Measurements from ENCODE around the gene CYP2D6. TPM values are rescaled to one million over a fixed set of nuclear protein-coding genes. Genes with fewer than 3 reads are reported as not detected.

CYP2D6 gene
- total RNA-seq, 4 donors from 2014 or later: 0.35 to 1.5 (median 1.2) TPM

- Histone ChIP-seq H3K27me3 (no peaks in the 10 kb centered on the region), H3K4me1 (peaks cover 30 to 78% (median 34%) of the 10 kb centered on the region in 3 donors), H3K36me3 (peaks cover 5 to 45% (median 15%) of the 10 kb centered on the region in 3 donors), H3K9me3 (no peaks in the 10 kb centered on the region), H3K4me3 (peak overlapping the region; percentile 62 to 89 (median 75)), H3K27ac (peak overlapping the region; percentile 98 to 100 (median 100))
- TF ChIP-seq CTCF (IDR thresholded peaks at IDR 0.05) (no peak), POLR2A (IDR thresholded peaks at IDR 0.05) (no peak)
- intact Hi-C loops (cut with DNase I): no loop called here
- WGBS, 2 donors: 39 to 59% methylated on average over 8 to 15 of the region's 24 CpGs
- DNase-seq: no peak
Measured at GRCh38 chr22:42078469-42079318, 51.9 kb downstream of the CYP2D6 start.

DNA sequence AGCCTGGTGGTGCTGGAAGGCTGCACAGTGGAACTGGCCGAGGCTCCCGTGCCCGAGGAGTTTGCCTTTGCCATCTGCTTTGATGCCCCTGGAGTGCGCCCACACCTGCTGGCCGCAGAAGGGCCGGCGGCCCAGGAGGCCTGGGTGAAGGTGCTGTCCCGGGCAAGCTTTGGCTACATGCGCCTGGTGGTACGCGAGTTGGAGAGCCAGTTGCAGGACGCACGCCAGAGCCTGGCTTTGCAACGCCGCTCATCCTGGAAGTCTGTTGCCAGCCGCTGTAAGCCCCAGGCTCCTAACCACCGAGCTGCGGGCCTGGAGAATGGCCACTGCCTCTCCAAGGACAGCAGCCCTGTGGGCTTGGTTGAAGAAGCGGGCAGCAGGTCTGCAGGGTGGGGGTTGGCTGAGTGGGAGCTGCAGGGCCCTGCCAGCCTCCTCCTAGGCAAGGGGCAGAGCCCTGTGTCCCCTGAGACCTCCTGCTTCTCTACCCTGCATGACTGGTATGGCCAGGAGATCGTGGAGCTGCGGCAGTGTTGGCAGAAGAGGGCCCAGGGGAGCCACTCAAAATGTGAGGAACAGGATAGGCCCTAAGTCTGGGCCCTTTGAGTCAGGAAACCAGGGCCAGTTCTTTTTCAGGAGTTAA, 53.0 kb downstream of the CYP2D6 start:
- H3K27ac ChIP-seq: peak overlapping the region; percentile 98 to 100 (median 100)
- H3K4me1 ChIP-seq: peaks cover 34 to 76% (median 37%) of the 10 kb centered on the region in 3 donors
- intact Hi-C loops (cut with DNase I): no loop called here
- WGBS, 2 donors: 75 to 94% methylated on average over 2 to 12 of the region's 21 CpGs
- H3K9me3 ChIP-seq: no peaks in the 10 kb centered on the region
- no peak for TF ChIP-seq CTCF (IDR thresholded peaks at IDR 0.05)
- no peak for TF ChIP-seq POLR2A (IDR thresholded peaks at IDR 0.05)
- DNase-seq: no peak
- no peak overlapping the region for H3K4me3 ChIP-seq
- peaks cover 3 to 34% (median 7%) of the 10 kb centered on the region in 3 donors for H3K36me3 ChIP-seq
- no peaks in the 10 kb centered on the region for H3K27me3 ChIP-seq

GRCh38 chr22:42076764-42077485, 53.7 kb downstream of the CYP2D6 start:
- peaks cover 34 to 75% (median 37%) of the 10 kb centered on the region in 3 donors for H3K4me1 ChIP-seq
- H3K27me3 ChIP-seq: no peaks in the 10 kb centered on the region
- H3K36me3 ChIP-seq: peaks cover 0 to 28% (median 5%) of the 10 kb centered on the region in 3 donors
- intact Hi-C loops (cut with DNase I): no loop called here
- no peak overlapping the region for H3K4me3 ChIP-seq
- H3K27ac ChIP-seq: peak overlapping the region in 1 of 4 donors; percentile 98
- no peaks in the 10 kb centered on the region for H3K9me3 ChIP-seq
- no peak for DNase-seq
- no peak for TF ChIP-seq POLR2A (IDR thresholded peaks at IDR 0.05)
- TF ChIP-seq CTCF (IDR thresholded peaks at IDR 0.05): no peak
- 87 to 98% methylated on average over 8 of the region's 20 CpGs for WGBS, 2 donors

Other genes starting within 250 kb of the CYP2D6 start
- not detected for gene SHISA8, start 215.7 kb downstream of the CYP2D6 start, total RNA-seq
- gene TNFRSF13C, start 204.0 kb downstream of the CYP2D6 start, total RNA-seq: 1 to 10 TPM in 1 of 4 donors, under 1 TPM in 3; 0.19 to 1.9 (median 0.32) TPM
- gene CENPM, start 183.7 kb downstream of the CYP2D6 start, total RNA-seq: 10 to 100 TPM in 2 of 4 donors, 1 to 10 TPM in 2; 6.9 to 12.6 (median 10.5) TPM
- 1 to 10 TPM in 1 of 4 donors, under 1 TPM in 3; 0.04 to 1.1 (median 0.34) TPM for gene SEPTIN3, start 161.4 kb downstream of the CYP2D6 start, total RNA-seq
- gene WBP2NL, start 132.0 kb downstream of the CYP2D6 start, total RNA-seq: under 1 TPM in 2 of 4 donors, not detected in 2; 0.08 to 0.95 TPM
- 10 to 100 TPM; 14.9 to 24.8 (median 19.9) TPM for gene NAGA, start 60.0 kb downstream of the CYP2D6 start, total RNA-seq
- gene PHETA2, start 56.6 kb downstream of the CYP2D6 start, total RNA-seq: 10 to 100 TPM in 2 of 4 donors, 1 to 10 TPM in 2; 6.3 to 14.5 (median 9.5) TPM
- gene SMDT1, start 51.1 kb downstream of the CYP2D6 start, total RNA-seq: 10 to 100 TPM in 1 of 4 donors, 1 to 10 TPM in 3; 4.9 to 15.4 (median 8.6) TPM
- gene NDUFA6, start 40.0 kb downstream of the CYP2D6 start, total RNA-seq: 10 to 100 TPM; 65.0 to 72.4 (median 67.1) TPM
- gene TCF20, start 139.8 kb upstream of the CYP2D6 start, total RNA-seq: 10 to 100 TPM; 40.2 to 52.5 (median 41.0) TPM

All from esophagus squamous epithelium (tissue), 5 donors.